CD14-positive monocyte (primary cell): ENCODE measurements around the gene CALHM4. TPM values are rescaled to one million over a fixed set of nuclear protein-coding genes. Genes with fewer than 3 reads are reported as not detected.
A peak's percentile ranks its signal among the peaks of the same experiment; 100 is the strongest.

Experiments used
- DNase-seq, 3 donors: peaks; one replicate each; pipeline ENCODE4 v3.0.0-alpha.2; 2011 to 2022
- H2AFZ ChIP-seq: 2 replicates; pipeline ENCODE4 v1.6.0; 2012; ENCODE audit warnings: mild to moderate bottlenecking, low read depth, low read length, inconsistent platforms; ENCODE audit not compliant: insufficient read depth, poor library complexity, severe bottlenecking
- H3K27ac ChIP-seq, 2 donors: 1 replicate in 1 of 2; 2 replicates in 1 of 2; pipeline ENCODE4 v1.5.1; 2012 to 2013; ENCODE audit warnings: low read length in 2 of 2, control low read depth in 1 of 2, inconsistent platforms in 1 of 2, low read depth in 1 of 2, mild to moderate bottlenecking in 1 of 2
- H3K27me3 ChIP-seq, 2 donors: one replicate each; pipeline versions ENCODE4 v1.6.0 to v1.6.1; 2011 to 2013; ENCODE audit warnings: low read length in 2 of 2; ENCODE audit not compliant: control insufficient read depth in 2 of 2, insufficient read depth in 2 of 2
- H3K36me3 ChIP-seq, 2 donors: replicated peaks in 1 of 2; 1 replicate in 1 of 2; 2 replicates in 1 of 2; pipeline versions ENCODE4 v1.5.1 to v1.6.1; 2012 to 2013; ENCODE audit warnings: low read length in 2 of 2, control low read depth in 1 of 2, inconsistent platforms in 1 of 2, mild to moderate bottlenecking in 1 of 2; ENCODE audit not compliant: insufficient read depth in 2 of 2, control insufficient read depth in 1 of 2
- H3K4me1 ChIP-seq, 2 donors: 1 replicate in 1 of 2; 2 replicates in 1 of 2; pipeline versions ENCODE4 v1.5.1 to v1.6.1; 2012 to 2013; ENCODE audit warnings: low read length in 2 of 2, control low read depth in 1 of 2, inconsistent platforms in 1 of 2, mild to moderate bottlenecking in 1 of 2, moderate library complexity in 1 of 2; ENCODE audit not compliant: insufficient read depth in 2 of 2, control insufficient read depth in 1 of 2
- H3K4me2 ChIP-seq: replicated peaks from 2 replicates; pipeline ENCODE3; 2012; ENCODE audit warnings: low read length, moderate library complexity, mild to moderate bottlenecking; ENCODE audit not compliant: poor library complexity, severe bottlenecking; ENCODE audit errors: extremely low read depth
- H3K4me3 ChIP-seq, 3 experiments: fragments of 200-600 bp in 1 of 3; sonication (generic) in 1 of 3; replicated peaks in 1 of 3; 1 replicate in 2 of 3; 2 replicates in 1 of 3; pipeline ENCODE4 v1.5.1; 2011 to 2013; ENCODE audit warnings: low read length in 3 of 3, mild to moderate bottlenecking in 3 of 3, control low read depth in 2 of 3, low read depth in 2 of 3, inconsistent platforms in 1 of 3, moderate library complexity in 1 of 3
- H3K79me2 ChIP-seq: 2 replicates; pipeline ENCODE4 v1.6.0; 2012; ENCODE audit warnings: mild to moderate bottlenecking, control low read depth, inconsistent platforms, low read length, moderate library complexity; ENCODE audit not compliant: insufficient read depth
- H3K9ac ChIP-seq: 2 replicates; pipeline ENCODE4 v1.6.0; 2017; ENCODE audit warnings: low read length, mild to moderate bottlenecking; ENCODE audit not compliant: insufficient read depth, poor library complexity, severe bottlenecking
- H3K9me3 ChIP-seq, 2 donors: replicated peaks in 1 of 2; 1 replicate in 1 of 2; 2 replicates in 1 of 2; pipeline versions ENCODE4 v1.5.1 to v1.6.1; 2012 to 2013; ENCODE audit warnings: low read length in 2 of 2, control low read depth in 1 of 2; ENCODE audit not compliant: control insufficient read depth in 1 of 2, insufficient read depth in 1 of 2
- H4K20me1 ChIP-seq: 2 replicates; pipeline ENCODE4 v1.6.0; 2012; ENCODE audit warnings: mild to moderate bottlenecking, low read length, control low read depth, moderate library complexity; ENCODE audit not compliant: insufficient read depth
- H3K27ac Mint-ChIP-seq, 7 donors: one replicate each; pipeline ENCODE4 v1.8.0; 2020; ENCODE audit warnings: mild to moderate bottlenecking in 7 of 7, mixed read lengths in 7 of 7, moderate library complexity in 6 of 7, inconsistent platforms in 2 of 7
- H3K27me3 Mint-ChIP-seq, 3 donors: one replicate each; pipeline ENCODE4 v1.8.0; 2021 to 2022; ENCODE audit warnings: low read depth in 3 of 3, mild to moderate bottlenecking in 3 of 3, mixed read lengths in 3 of 3, moderate library complexity in 3 of 3, inconsistent platforms in 1 of 3
- H3K36me3 Mint-ChIP-seq, 2 donors: one replicate each; pipeline ENCODE4 v1.8.0; 2020; ENCODE audit warnings: mixed read lengths in 2 of 2, inconsistent platforms in 1 of 2, mild to moderate bottlenecking in 1 of 2
- H3K4me1 Mint-ChIP-seq: one replicate; pipeline ENCODE4 v1.8.0; 2020; ENCODE audit warnings: mild to moderate bottlenecking, mixed read lengths
- H3K4me3 Mint-ChIP-seq, 2 donors: one replicate each; pipeline ENCODE4 v1.8.0; 2020; ENCODE audit warnings: mild to moderate bottlenecking in 2 of 2, mixed read lengths in 2 of 2, moderate library complexity in 1 of 2
- H3K9me3 Mint-ChIP-seq, 7 donors: one replicate each; pipeline ENCODE4 v1.8.0; 2020 to 2022; ENCODE audit warnings: mixed read lengths in 7 of 7, mild to moderate bottlenecking in 6 of 7, moderate library complexity in 6 of 7, inconsistent platforms in 2 of 7
- whole genome bisulfite sequencing: methylation state at CpG from one replicate; pipeline ENCODE4 v1.1.5; 2013; ENCODE audit warnings: missing lambda C conversion rate; ENCODE audit not compliant: insufficient coverage; 5-methylcytosine and 5-hydroxymethylcytosine counted together
- intact Hi-C, 2 donors: fragments of 100-400 bp; cut with micrococcal nuclease; formaldehyde crosslinking; loops; one replicate each; pipeline versions ENCODE4 v1.15.0 to v1.15.1; 2023
- polyA plus RNA-seq, 3 donors: library from polyadenylated mRNA; depleted of rRNA in 1 of 3; unstranded in 2 of 3; stranded (reverse) in 1 of 3; fragments of 300-500 nt in 2 of 3; fragments of >200 nt in 1 of 3; fragmentation: Illumina TruSeq in 2 of 3; gene quantifications; 1 replicate in 2 of 3; 2 replicates in 1 of 3; pipeline ENCODE4 v1.2.3, GENCODE V29; 2012 to 2021
- TF ChIP-seq, protein P1 (sequence below): fragments of 200-600 bp; IDR thresholded peaks from one replicate; pipeline ENCODE4 v1.8.0; 2022; ENCODE audit warnings: antibody characterized with exemption, mild to moderate bottlenecking

Gene CALHM4
- polyA plus RNA-seq, 3 donors, result not detected

- no peak overlapping the region for H3K4me2 ChIP-seq
- H3K4me3 ChIP-seq, result no peak overlapping the region
- H3K4me1 ChIP-seq, result peaks cover 11 to 14% of the 10 kb centered on the region in 2 donors
- H3K36me3 Mint-ChIP-seq, result no peaks in the 10 kb centered on the region
- no peaks in the 10 kb centered on the region for H3K9me3 Mint-ChIP-seq
- H3K27ac ChIP-seq, result peak overlapping the region in 1 of 2 donors; percentile 21
- H3K9me3 ChIP-seq, result no peaks in the 10 kb centered on the region
- intact Hi-C loops, result loop anchor here (5.0 to 10.0 kb wide), 4 partner anchors 85 to 252 kb away; partner anchors contain the start of gene TSPYL1 (in 1 of the 2)
- H3K36me3 ChIP-seq, result no peaks in the 10 kb centered on the region
- TF ChIP-seq, protein P1, sequence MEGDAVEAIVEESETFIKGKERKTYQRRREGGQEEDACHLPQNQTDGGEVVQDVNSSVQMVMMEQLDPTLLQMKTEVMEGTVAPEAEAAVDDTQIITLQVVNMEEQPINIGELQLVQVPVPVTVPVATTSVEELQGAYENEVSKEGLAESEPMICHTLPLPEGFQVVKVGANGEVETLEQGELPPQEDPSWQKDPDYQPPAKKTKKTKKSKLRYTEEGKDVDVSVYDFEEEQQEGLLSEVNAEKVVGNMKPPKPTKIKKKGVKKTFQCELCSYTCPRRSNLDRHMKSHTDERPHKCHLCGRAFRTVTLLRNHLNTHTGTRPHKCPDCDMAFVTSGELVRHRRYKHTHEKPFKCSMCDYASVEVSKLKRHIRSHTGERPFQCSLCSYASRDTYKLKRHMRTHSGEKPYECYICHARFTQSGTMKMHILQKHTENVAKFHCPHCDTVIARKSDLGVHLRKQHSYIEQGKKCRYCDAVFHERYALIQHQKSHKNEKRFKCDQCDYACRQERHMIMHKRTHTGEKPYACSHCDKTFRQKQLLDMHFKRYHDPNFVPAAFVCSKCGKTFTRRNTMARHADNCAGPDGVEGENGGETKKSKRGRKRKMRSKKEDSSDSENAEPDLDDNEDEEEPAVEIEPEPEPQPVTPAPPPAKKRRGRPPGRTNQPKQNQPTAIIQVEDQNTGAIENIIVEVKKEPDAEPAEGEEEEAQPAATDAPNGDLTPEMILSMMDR, result no peak
- H3K27ac Mint-ChIP-seq, result peak overlapping the region in 2 of 7 donors; percentile 46 to 58
- DNase-seq, result peak in 2 of 3 donors; percentile 12 to 32
- H3K27me3 Mint-ChIP-seq, result peaks cover 0 to 4% (median 2%) of the 10 kb centered on the region in 3 donors
- H3K27me3 ChIP-seq, result no peaks in the 10 kb centered on the region
- H2AFZ ChIP-seq, result peak overlapping the region; percentile 40
- peak overlapping the region in 1 of 2 donors; percentile 14 for H3K4me3 Mint-ChIP-seq
- no peaks in the 10 kb centered on the region for H4K20me1 ChIP-seq
- H3K9ac ChIP-seq, result no peak overlapping the region
- no CpG with 5 or more reads among the region's 3 CpGs for WGBS
- no peaks in the 10 kb centered on the region for H3K79me2 ChIP-seq
- peaks cover 17% of the 10 kb centered on the region for H3K4me1 Mint-ChIP-seq
Observed at GRCh38 chr6:116529466-116530290, 23.9 kb upstream of the CALHM4 start.

DNA sequence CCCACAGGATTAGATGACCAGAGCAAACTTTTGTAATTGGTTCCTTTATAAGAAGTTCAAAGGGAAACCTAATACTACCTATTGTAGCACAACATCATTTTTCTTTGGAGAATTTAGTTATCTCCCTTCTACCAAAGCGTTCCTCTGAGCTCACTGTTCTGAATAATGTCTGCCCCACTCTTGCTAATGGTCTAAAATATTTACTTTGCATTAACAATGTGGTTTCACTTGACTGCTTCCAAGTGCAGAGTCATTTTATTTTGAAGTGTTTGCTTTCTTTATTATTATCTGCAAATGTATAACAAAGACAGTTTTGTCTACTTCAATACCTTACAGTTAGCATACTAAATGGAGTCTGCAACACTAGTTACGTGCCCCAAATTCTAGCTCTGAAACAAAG, 23.1 kb upstream of the CALHM4 start:
- Mint-ChIP-seq H3K36me3 (no peaks in the 10 kb centered on the region), H3K27ac (peak overlapping the region in 1 of 7 donors; percentile 58), H3K9me3 (no peaks in the 10 kb centered on the region), H3K27me3 (peaks cover 0 to 4% (median 2%) of the 10 kb centered on the region in 3 donors), H3K4me3 (no peak overlapping the region), H3K4me1 (peaks cover 17% of the 10 kb centered on the region)
- Histone ChIP-seq H3K27me3 (no peaks in the 10 kb centered on the region), H3K4me2 (no peak overlapping the region), H3K79me2 (no peaks in the 10 kb centered on the region), H3K9me3 (no peaks in the 10 kb centered on the region), H3K4me1 (peaks cover 11 to 14% of the 10 kb centered on the region in 2 donors), H3K9ac (no peak overlapping the region), H2AFZ (no peak overlapping the region), H3K36me3 (no peaks in the 10 kb centered on the region), H3K4me3 (no peak overlapping the region), H3K27ac (no peak overlapping the region), H4K20me1 (no peaks in the 10 kb centered on the region)
- no CpG with 5 or more reads among the region's 2 CpGs for WGBS
- no peak for DNase-seq
- intact Hi-C loops, result loop anchor here (5.0 to 10.0 kb wide), 4 partner anchors 86 to 253 kb away; partner anchors contain the start of gene TSPYL1 (in 1 of the 2)
- TF ChIP-seq, protein P1, result no peak
